Measurements from ENCODE around the gene CRAMP1. TPM values are rescaled to one million over a fixed set of nuclear protein-coding genes. Genes with fewer than 3 reads are reported as not detected.

Gene CRAMP1
- total and polyA plus RNA-seq, 10 donors, result 3.0 to 32.4 (median 17.2) TPM

- H3K4me1 ChIP-seq, result peaks cover 0 to 28% (median 8%) of the 10 kb centered on the region in 6 donors
- H3K9me3 ChIP-seq, result no peaks in the 10 kb centered on the region
- H3K27ac ChIP-seq, result no peak overlapping the region
- WGBS, 5 donors, result 76 to 90% (median 86%) methylated on average over 6 of the region's 6 CpGs
- TF ChIP-seq POLR2AphosphoS5 (IDR thresholded peaks at IDR 0.05) (no peak), POLR2A (IDR thresholded peaks at IDR 0.05) (no peak), CTCF (IDR thresholded peaks at IDR 0.05 in 8 of 11, conservative IDR thresholded peaks at IDR 0.05 in 3 of 11) (no peak)
- no peak overlapping the region for H3K4me3 ChIP-seq
- no peak for DNase-seq
- intact Hi-C loops (cut with DNase I; ENCODE audit: low total_unique reads), result no loop called here
- H3K27me3 ChIP-seq (replicated peaks in 1 of 7), result no peaks in the 10 kb centered on the region
- peaks cover 0 to 100% (median 41%) of the 10 kb centered on the region in 6 donors for H3K36me3 ChIP-seq
Observed at GRCh38 chr16:1626327-1626726, 14.2 kb downstream of the CRAMP1 start.

GRCh38 chr16:1626776-1627175, 14.6 kb downstream of the CRAMP1 start:
- intact Hi-C loops (cut with DNase I; ENCODE audit: low total_unique reads), result no loop called here
- Histone ChIP-seq H3K4me3 (no peak overlapping the region), H3K4me1 (peaks cover 0 to 24% (median 6%) of the 10 kb centered on the region in 6 donors), H3K27me3 (replicated peaks in 1 of 7) (no peaks in the 10 kb centered on the region), H3K27ac (no peak overlapping the region), H3K36me3 (peaks cover 0 to 100% (median 46%) of the 10 kb centered on the region in 6 donors), H3K9me3 (no peaks in the 10 kb centered on the region)
- TF ChIP-seq POLR2AphosphoS5 (IDR thresholded peaks at IDR 0.05) (no peak), CTCF (IDR thresholded peaks at IDR 0.05 in 8 of 11, conservative IDR thresholded peaks at IDR 0.05 in 3 of 11) (no peak)
- DNase-seq, result no peak
- 95 to 98% (median 96%) methylated on average over 9 of the region's 9 CpGs for WGBS, 5 donors

GRCh38 chr16:1630450-1631213, 18.5 kb downstream of the CRAMP1 start:
- Histone ChIP-seq H3K36me3 (peaks cover 0 to 100% (median 72%) of the 10 kb centered on the region in 6 donors), H3K4me3 (no peak overlapping the region), H3K4me1 (no peaks in the 10 kb centered on the region), H3K27me3 (replicated peaks in 1 of 7) (no peaks in the 10 kb centered on the region), H3K9me3 (no peaks in the 10 kb centered on the region), H3K27ac (no peak overlapping the region)
- 89 to 97% (median 94%) methylated on average over 20 of the region's 20 CpGs for WGBS, 5 donors
- DNase-seq, result no peak
- intact Hi-C loops (cut with DNase I; ENCODE audit: low total_unique reads), result no loop called here
- TF ChIP-seq POLR2A (IDR thresholded peaks at IDR 0.05) (no peak), POLR2AphosphoS5 (IDR thresholded peaks at IDR 0.05) (no peak), CTCF (IDR thresholded peaks at IDR 0.05 in 8 of 11, conservative IDR thresholded peaks at IDR 0.05 in 3 of 11) (no peak)

- no peaks in the 10 kb centered on the region for H3K9me3 ChIP-seq
- intact Hi-C loops (cut with DNase I; ENCODE audit: low total_unique reads), result no loop called here
- no peak for DNase-seq
- H3K27me3 ChIP-seq (replicated peaks in 1 of 7), result no peaks in the 10 kb centered on the region
- TF ChIP-seq CTCF (IDR thresholded peaks at IDR 0.05 in 8 of 11, conservative IDR thresholded peaks at IDR 0.05 in 3 of 11), result no peak
- TF ChIP-seq POLR2A (IDR thresholded peaks at IDR 0.05), result no peak
- TF ChIP-seq POLR2AphosphoS5 (IDR thresholded peaks at IDR 0.05), result no peak
- peaks cover 0 to 100% (median 69%) of the 10 kb centered on the region in 6 donors for H3K36me3 ChIP-seq
- H3K27ac ChIP-seq, result no peak overlapping the region
- no peaks in the 10 kb centered on the region for H3K4me1 ChIP-seq
- 84 to 92% (median 88%) methylated on average over 9 of the region's 9 CpGs for WGBS, 5 donors
- no peak overlapping the region for H3K4me3 ChIP-seq
Observed at GRCh38 chr16:1631230-1631629, 19.1 kb downstream of the CRAMP1 start.
